AG10803 (cell line): ENCODE measurements around the gene KLHL3.
A peak's percentile ranks its signal among the peaks of the same experiment; 100 is the strongest.

Experiments
- DNase-seq: peaks from one replicate; pipeline ENCODE4 v3.0.0; 2010; ENCODE audit warnings: low read depth
- H3K4me3 ChIP-seq: 2 replicates; pipeline ENCODE4 v1.5.1; 2011; ENCODE audit warnings: mild to moderate bottlenecking, low read length, control low read depth
- TF ChIP-seq, protein P1 (sequence below): conservative IDR thresholded peaks from 2 replicates; pipeline ENCODE4 v1.5.1; 2011; ENCODE audit warnings: mild to moderate bottlenecking, low read length, control low read depth, inconsistent platforms

The KLHL3 gene

DNA sequence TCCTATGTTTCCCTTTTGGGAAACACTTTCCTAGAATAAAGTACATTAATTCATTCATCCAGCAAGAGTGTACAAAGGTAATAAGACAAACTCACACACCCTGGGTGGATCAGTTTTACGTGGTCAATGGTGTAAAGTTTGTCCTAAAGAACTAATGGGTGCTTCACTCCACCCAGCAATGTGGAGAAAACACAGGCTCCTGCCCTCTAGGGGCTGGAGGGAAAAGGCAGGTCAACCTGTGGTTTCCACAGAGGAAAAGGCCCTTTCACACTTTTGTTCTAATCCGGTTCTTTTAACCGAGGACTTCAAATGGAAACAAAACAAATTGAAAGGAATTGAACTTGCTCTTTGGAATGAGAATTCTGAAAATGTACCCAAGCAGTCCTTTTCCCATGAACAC is 155.9 kb downstream of the KLHL3 start:
- no peak for DNase-seq
- no peak overlapping the region for H3K4me3 ChIP-seq
- TF ChIP-seq, protein P1, sequence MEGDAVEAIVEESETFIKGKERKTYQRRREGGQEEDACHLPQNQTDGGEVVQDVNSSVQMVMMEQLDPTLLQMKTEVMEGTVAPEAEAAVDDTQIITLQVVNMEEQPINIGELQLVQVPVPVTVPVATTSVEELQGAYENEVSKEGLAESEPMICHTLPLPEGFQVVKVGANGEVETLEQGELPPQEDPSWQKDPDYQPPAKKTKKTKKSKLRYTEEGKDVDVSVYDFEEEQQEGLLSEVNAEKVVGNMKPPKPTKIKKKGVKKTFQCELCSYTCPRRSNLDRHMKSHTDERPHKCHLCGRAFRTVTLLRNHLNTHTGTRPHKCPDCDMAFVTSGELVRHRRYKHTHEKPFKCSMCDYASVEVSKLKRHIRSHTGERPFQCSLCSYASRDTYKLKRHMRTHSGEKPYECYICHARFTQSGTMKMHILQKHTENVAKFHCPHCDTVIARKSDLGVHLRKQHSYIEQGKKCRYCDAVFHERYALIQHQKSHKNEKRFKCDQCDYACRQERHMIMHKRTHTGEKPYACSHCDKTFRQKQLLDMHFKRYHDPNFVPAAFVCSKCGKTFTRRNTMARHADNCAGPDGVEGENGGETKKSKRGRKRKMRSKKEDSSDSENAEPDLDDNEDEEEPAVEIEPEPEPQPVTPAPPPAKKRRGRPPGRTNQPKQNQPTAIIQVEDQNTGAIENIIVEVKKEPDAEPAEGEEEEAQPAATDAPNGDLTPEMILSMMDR = peak; percentile 43

GRCh38 chr5:137575847-137576246 is 160.0 kb downstream of the KLHL3 start:
- TF ChIP-seq, protein P1 = no peak
- no peak overlapping the region for H3K4me3 ChIP-seq
- DNase-seq = peak; percentile 38

DNA sequence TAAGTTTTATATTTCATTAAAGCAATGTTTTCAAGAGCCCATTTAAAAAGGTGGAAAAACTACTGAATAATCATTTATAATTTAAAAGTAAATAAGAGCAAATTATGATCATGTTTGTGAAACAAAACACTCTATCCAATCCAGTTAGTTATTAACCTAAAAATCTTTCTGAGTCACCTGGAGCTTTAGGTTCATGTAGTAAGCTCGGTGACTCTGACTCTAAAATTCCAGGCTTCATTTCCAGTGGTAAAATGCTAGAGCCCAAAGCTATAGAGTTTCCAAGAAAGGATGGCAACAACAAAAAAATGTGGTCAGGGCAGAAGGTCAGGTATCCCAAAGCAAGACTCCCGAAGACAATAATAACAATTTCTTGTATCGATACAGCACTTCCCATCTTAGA is 160.7 kb downstream of the KLHL3 start:
- TF ChIP-seq, protein P1 = no peak
- DNase-seq = no peak
- H3K4me3 ChIP-seq = no peak overlapping the region

DNA sequence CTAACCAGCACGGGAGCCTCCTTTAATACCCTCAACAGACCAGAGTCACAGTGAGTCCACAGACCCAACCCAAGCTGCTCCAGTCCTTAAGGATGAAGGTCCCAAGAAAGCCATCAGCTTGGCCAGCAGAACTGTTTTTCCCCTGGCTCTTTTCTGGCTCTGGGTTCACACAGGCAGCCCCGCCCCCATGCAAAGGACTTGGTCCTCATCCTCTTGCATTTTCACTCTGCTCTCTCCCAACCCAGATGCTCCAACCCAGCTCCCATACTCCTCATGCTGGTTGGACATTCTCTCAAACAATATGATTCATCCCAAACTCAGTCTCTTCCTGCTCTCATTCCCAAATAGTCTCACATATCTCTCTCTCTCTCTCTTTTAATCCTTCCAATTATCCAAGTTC is 162.5 kb downstream of the KLHL3 start:
- no peak overlapping the region for H3K4me3 ChIP-seq
- no peak for DNase-seq
- TF ChIP-seq, protein P1 = no peak

GRCh38 chr5:137572042-137572695 is 163.7 kb downstream of the KLHL3 start:
- TF ChIP-seq, protein P1 = no peak
- H3K4me3 ChIP-seq = no peak overlapping the region
- DNase-seq = peak; percentile 27

GRCh38 chr5:137570070-137570469 is 165.8 kb downstream of the KLHL3 start:
- H3K4me3 ChIP-seq = no peak overlapping the region
- TF ChIP-seq, protein P1 = no peak
- DNase-seq = no peak
